Tongue (tissue), 2 donors: ENCODE results near the gene PCSK5. TPM values are rescaled to one million over a fixed set of nuclear protein-coding genes. Genes with fewer than 3 reads are reported as not detected.
"Not testable (repeated sequence)": the region's sequence is repeated elsewhere in the genome, so short reads cannot be mapped to it uniquely, and the experiment has no call there.

Experiments used
- DNase-seq: peaks from one replicate; pipeline ENCODE4 v3.0.0-alpha.2; 2015
- total RNA-seq: library from RNA; depleted of rRNA; stranded (reverse); fragments of >200 nt; gene quantifications from one replicate; pipeline ENCODE4 v1.2.3, GENCODE V29; 2014

The PCSK5 gene
- total RNA-seq, 1 donor from 2014 or later: 35.1 TPM

GRCh38 chr9:76007935-76008334 is 117.5 kb downstream of the PCSK5 start:
- DNase-seq: no peak

- no peak for DNase-seq
These were observed 123.3 kb downstream of the PCSK5 start for GRCh38 chr9:76013809-76014208.

- no peak for DNase-seq
These were observed 127.8 kb downstream of the PCSK5 start for GRCh38 chr9:76018235-76018634.

- no peak for DNase-seq
These were observed 128.3 kb downstream of the PCSK5 start for GRCh38 chr9:76018761-76019160.

GRCh38 chr9:76020652-76021051 is 130.2 kb downstream of the PCSK5 start:
- no peak for DNase-seq

- no peak for DNase-seq
These were observed 131.8 kb downstream of the PCSK5 start for GRCh38 chr9:76022317-76022716.

- no peak for DNase-seq
These were observed 133.3 kb downstream of the PCSK5 start for GRCh38 chr9:76023715-76024195.

- no peak for DNase-seq
These were observed 134.8 kb downstream of the PCSK5 start for GRCh38 chr9:76025286-76025685.

GRCh38 chr9:76026796-76027195 is 136.3 kb downstream of the PCSK5 start:
- no peak for DNase-seq

- DNase-seq: no peak
These were observed 136.9 kb downstream of the PCSK5 start for GRCh38 chr9:76027416-76027815.

GRCh38 chr9:76027861-76028260 is 137.4 kb downstream of the PCSK5 start:
- DNase-seq: no peak

- DNase-seq: no peak
These were observed 141.7 kb downstream of the PCSK5 start for GRCh38 chr9:76032038-76032796.

- DNase-seq: no peak
These were observed 142.4 kb downstream of the PCSK5 start for GRCh38 chr9:76032797-76033373.

- no peak for DNase-seq
These were observed 143.6 kb downstream of the PCSK5 start for GRCh38 chr9:76034049-76034448.

- DNase-seq: no peak
These were observed 146.3 kb downstream of the PCSK5 start for GRCh38 chr9:76036762-76037161.

GRCh38 chr9:76037587-76038225 is 147.2 kb downstream of the PCSK5 start:
- DNase-seq: no peak

- no peak for DNase-seq
These were observed 148.0 kb downstream of the PCSK5 start for GRCh38 chr9:76038431-76038830.

- DNase-seq: no peak
These were observed 153.9 kb downstream of the PCSK5 start for GRCh38 chr9:76044266-76044819.

- DNase-seq: no peak
These were observed 154.7 kb downstream of the PCSK5 start for GRCh38 chr9:76045221-76045620.

GRCh38 chr9:76049341-76049740 is 158.9 kb downstream of the PCSK5 start:
- no peak for DNase-seq

- DNase-seq: no peak
These were observed 177.2 kb downstream of the PCSK5 start for GRCh38 chr9:76067696-76068095.

GRCh38 chr9:76077537-76077936 is 187.1 kb downstream of the PCSK5 start:
- no peak for DNase-seq

GRCh38 chr9:76081281-76081680 is 190.8 kb downstream of the PCSK5 start:
- DNase-seq: not testable (repeated sequence)
